Tibial nerve (tissue), 4 donors: ENCODE results near the gene MOB2. TPM values are rescaled to one million over a fixed set of nuclear protein-coding genes. Genes with fewer than 3 reads are reported as not detected.

Experiments
- DNase-seq, 2 donors: peaks; one replicate each; pipeline ENCODE4 v3.0.0-alpha.2; 2019; ENCODE audit warnings: low spot score in 2 of 2
- H3K27ac ChIP-seq, 4 donors: fragments of 200-600 bp; sonication (generic) in 3 of 4; one replicate each; pipeline ENCODE4 v1.5.1; 2017 to 2019; ENCODE audit warnings: mild to moderate bottlenecking in 1 of 4
- H3K27me3 ChIP-seq, 2 donors: fragments of 200-600 bp; sonication (generic) in 1 of 2; one replicate each; pipeline versions ENCODE4 v1.5.1 to v1.6.0; 2017 to 2019
- H3K36me3 ChIP-seq, 3 donors: fragments of 200-600 bp; sonication (generic); one replicate each; pipeline ENCODE4 v1.5.1; 2018 to 2019
- H3K4me1 ChIP-seq, 4 donors: fragments of 200-600 bp; sonication (generic) in 3 of 4; one replicate each; pipeline ENCODE4 v1.5.1; 2017 to 2019
- H3K4me3 ChIP-seq, 4 donors: fragments of 200-600 bp; sonication (generic) in 3 of 4; one replicate each; pipeline ENCODE4 v1.5.1; 2017 to 2019; ENCODE audit warnings: mild to moderate bottlenecking in 1 of 4, moderate library complexity in 1 of 4
- H3K9me3 ChIP-seq, 4 donors: fragments of 200-600 bp; sonication (generic) in 3 of 4; one replicate each; pipeline ENCODE4 v1.5.1; 2017 to 2019
- CTCF ChIP-seq, 5 experiments: fragments of 200-600 bp in 3 of 5; fragments of 450-650 bp in 2 of 5; sonication (generic) in 3 of 5; IDR thresholded peaks; one replicate each; pipeline ENCODE4 v1.5.1; 2016 to 2019; ENCODE audit warnings: antibody characterized with exemption in 5 of 5, mild to moderate bottlenecking in 3 of 5, moderate library complexity in 2 of 5
- EP300 ChIP-seq, 2 donors: sonication (generic); formaldehyde crosslinking; IDR thresholded peaks; one replicate each; pipeline ENCODE4 v1.6.1; 2017; ENCODE audit warnings: antibody characterized with exemption in 2 of 2, mild to moderate bottlenecking in 1 of 2
- POLR2A ChIP-seq, 2 donors: fragments of 450-650 bp; IDR thresholded peaks; one replicate each; pipeline ENCODE4 v1.6.1; 2017; ENCODE audit warnings: antibody characterized with exemption in 2 of 2, mild to moderate bottlenecking in 2 of 2, moderate library complexity in 2 of 2
- WGBS, 2 donors: methylation state at CpG; one replicate each; pipeline ENCODE4 v1.1.5; 2018; 5-methylcytosine and 5-hydroxymethylcytosine counted together
- total RNA-seq, 4 donors: library from RNA; depleted of rRNA; stranded (reverse); fragments of >200 nt; gene quantifications; one replicate each; pipeline ENCODE4 v1.1.0, GENCODE V29; 2016

The MOB2 gene
- total RNA-seq, 4 donors from 2014 or later = 42.3 to 55.1 (median 46.9) TPM

- H3K27me3 ChIP-seq = no peaks in the 10 kb centered on the region
- no peak overlapping the region for H3K4me3 ChIP-seq
- H3K9me3 ChIP-seq = no peaks in the 10 kb centered on the region
- no peak for DNase-seq
- TF ChIP-seq EP300 (IDR thresholded peaks at IDR 0.05) (no peak), POLR2A (IDR thresholded peaks at IDR 0.05) (no peak)
- no peaks in the 10 kb centered on the region for H3K4me1 ChIP-seq
- peaks cover 0 to 13% (median 0%) of the 10 kb centered on the region in 3 donors for H3K36me3 ChIP-seq
- H3K27ac ChIP-seq = no peak overlapping the region
- 82 to 87% methylated on average over 11 to 18 of the region's 28 CpGs for WGBS, 2 donors
Measured at GRCh38 chr11:1442807-1443366, 43.7 kb downstream of the MOB2 start.

- WGBS, 2 donors = 58 to 61% methylated on average over 6 to 8 of the region's 9 CpGs
- TF ChIP-seq CTCF (IDR thresholded peaks at IDR 0.05) = no peak
- TF ChIP-seq EP300 (IDR thresholded peaks at IDR 0.05) = no peak
- no peak for TF ChIP-seq POLR2A (IDR thresholded peaks at IDR 0.05)
- no peak for DNase-seq
- Histone ChIP-seq H3K4me3 (no peak overlapping the region), H3K4me1 (peaks cover 0 to 6% (median 0%) of the 10 kb centered on the region in 4 donors), H3K27ac (no peak overlapping the region), H3K36me3 (peaks cover 0 to 13% (median 0%) of the 10 kb centered on the region in 3 donors), H3K27me3 (peaks cover 0 to under 1% of the 10 kb centered on the region in 2 donors), H3K9me3 (no peaks in the 10 kb centered on the region)
Measured at GRCh38 chr11:1442163-1442562, 44.4 kb downstream of the MOB2 start.

GRCh38 chr11:1440496-1440895 lies 46.1 kb downstream of the MOB2 start:
- no peak overlapping the region for H3K4me3 ChIP-seq
- peaks cover 0 to 17% of the 10 kb centered on the region in 2 donors for H3K27me3 ChIP-seq
- 82 to 90% methylated on average over 8 to 11 of the region's 12 CpGs for WGBS, 2 donors
- TF ChIP-seq POLR2A (IDR thresholded peaks at IDR 0.05) (no peak), CTCF (IDR thresholded peaks at IDR 0.05) (no peak), EP300 (IDR thresholded peaks at IDR 0.05) (no peak)
- peaks cover 0 to 13% (median 0%) of the 10 kb centered on the region in 3 donors for H3K36me3 ChIP-seq
- H3K4me1 ChIP-seq = peaks cover 0 to 21% (median 4%) of the 10 kb centered on the region in 4 donors
- no peak overlapping the region for H3K27ac ChIP-seq
- H3K9me3 ChIP-seq = no peaks in the 10 kb centered on the region
- no peak for DNase-seq

- DNase-seq = no peak
- Histone ChIP-seq H3K36me3 (peaks cover 0 to 11% (median 0%) of the 10 kb centered on the region in 3 donors), H3K4me1 (peaks cover 0 to 21% (median 4%) of the 10 kb centered on the region in 4 donors), H3K27me3 (peaks cover 0 to 18% of the 10 kb centered on the region in 2 donors), H3K27ac (no peak overlapping the region), H3K9me3 (no peaks in the 10 kb centered on the region), H3K4me3 (no peak overlapping the region)
- 80 to 82% methylated on average over 3 to 9 of the region's 11 CpGs for WGBS, 2 donors
- TF ChIP-seq POLR2A (IDR thresholded peaks at IDR 0.05) = no peak
- no peak for TF ChIP-seq CTCF (IDR thresholded peaks at IDR 0.05)
Measured at GRCh38 chr11:1440066-1440465, 46.5 kb downstream of the MOB2 start.

- Histone ChIP-seq H3K36me3 (peaks cover 0 to 10% (median 0%) of the 10 kb centered on the region in 3 donors), H3K27me3 (peaks cover 0 to 18% of the 10 kb centered on the region in 2 donors), H3K9me3 (no peaks in the 10 kb centered on the region), H3K4me3 (no peak overlapping the region), H3K27ac (no peak overlapping the region), H3K4me1 (peaks cover 0 to 21% (median 4%) of the 10 kb centered on the region in 4 donors)
- TF ChIP-seq CTCF (IDR thresholded peaks at IDR 0.05) = no peak
- no peak for TF ChIP-seq POLR2A (IDR thresholded peaks at IDR 0.05)
- TF ChIP-seq EP300 (IDR thresholded peaks at IDR 0.05) = no peak
- DNase-seq = no peak
- WGBS, 2 donors = 64 to 88% methylated on average over 5 to 10 of the region's 11 CpGs
Measured at GRCh38 chr11:1439341-1439740, 47.2 kb downstream of the MOB2 start.
